Liver (tissue), 9 donors: Measurements from ENCODE around the gene TBC1D14. TPM values are rescaled to one million over a fixed set of nuclear protein-coding genes. Genes with fewer than 3 reads are reported as not detected.

Source experiments
- DNase-seq: peaks from one replicate; pipeline ENCODE4 v3.0.0-alpha.2; 2017; ENCODE audit warnings: low spot score
- H3K27ac ChIP-seq, 2 donors: one replicate each; pipeline ENCODE4 v1.7.0; 2013; ENCODE audit warnings: inconsistent platforms in 2 of 2, low read length in 2 of 2, control low read depth in 1 of 2, low read depth in 1 of 2, mild to moderate bottlenecking in 1 of 2
- H3K27me3 ChIP-seq, 4 donors: one replicate each; pipeline versions ENCODE4 v1.6.1 to v1.7.0; 2013; ENCODE audit warnings: low read length in 3 of 4, inconsistent platforms in 1 of 4, mild to moderate bottlenecking in 1 of 4, moderate library complexity in 1 of 4; ENCODE audit not compliant: control insufficient read depth in 4 of 4, insufficient read depth in 4 of 4
- H3K36me3 ChIP-seq, 4 donors: one replicate each; pipeline versions ENCODE4 v1.6.1 to v1.7.0; 2013; ENCODE audit warnings: low read length in 3 of 4, mild to moderate bottlenecking in 3 of 4, low read depth in 1 of 4, moderate library complexity in 1 of 4; ENCODE audit not compliant: control insufficient read depth in 4 of 4, insufficient read depth in 3 of 4
- H3K4me1 ChIP-seq, 4 donors: one replicate each; pipeline versions ENCODE4 v1.6.1 to v1.7.0; 2013; ENCODE audit warnings: low read length in 3 of 4, mild to moderate bottlenecking in 3 of 4, moderate library complexity in 1 of 4; ENCODE audit not compliant: control insufficient read depth in 4 of 4, insufficient read depth in 4 of 4
- H3K4me3 ChIP-seq, 3 donors: one replicate each; pipeline versions ENCODE4 v1.6.1 to v1.7.0; 2013; ENCODE audit warnings: low read length in 3 of 3, control low read depth in 1 of 3, low read depth in 1 of 3, mild to moderate bottlenecking in 1 of 3
- H3K9ac ChIP-seq, 2 donors: one replicate each; pipeline ENCODE4 v1.7.0; 2013; ENCODE audit warnings: low read length in 2 of 2, mild to moderate bottlenecking in 2 of 2, moderate library complexity in 2 of 2, control low read depth in 1 of 2, low read depth in 1 of 2
- H3K9me3 ChIP-seq, 4 donors: one replicate each; pipeline versions ENCODE4 v1.6.1 to v1.7.0; 2013; ENCODE audit warnings: low read length in 3 of 4; ENCODE audit not compliant: control insufficient read depth in 4 of 4
- ATF3 ChIP-seq: IDR thresholded peaks from 2 replicates; pipeline ENCODE4 v1.6.1; 2016; ENCODE audit warnings: antibody characterized with exemption
- CTCF ChIP-seq: fragments of 150-350 bp; IDR thresholded peaks from 2 replicates; pipeline ENCODE4 v1.5.1; 2017; ENCODE audit warnings: improper control_type of control experiment, low read depth, low read length; ENCODE audit not compliant: missing input control
- EGR1 ChIP-seq, 2 donors: IDR thresholded peaks; 2 replicates each; pipeline ENCODE4 v1.6.1; 2016 to 2018; ENCODE audit warnings: antibody characterized with exemption in 2 of 2, low read depth in 2 of 2
- FOXA1 ChIP-seq: IDR thresholded peaks from 2 replicates; pipeline ENCODE4 v1.6.1; 2016; ENCODE audit warnings: antibody characterized with exemption
- FOXA2 ChIP-seq: IDR thresholded peaks from 2 replicates; pipeline ENCODE4 v1.6.1; 2016; ENCODE audit warnings: antibody characterized with exemption
- GABPA ChIP-seq, 2 donors: IDR thresholded peaks in 1 of 2; conservative IDR thresholded peaks in 1 of 2; 2 replicates each; pipeline ENCODE4 v1.6.1; 2016; ENCODE audit warnings: antibody characterized with exemption in 2 of 2, mild to moderate bottlenecking in 1 of 2, moderate library complexity in 1 of 2
- HNF4A ChIP-seq, 2 donors: conservative IDR thresholded peaks; 2 replicates each; pipeline ENCODE4 v1.6.1; 2016; ENCODE audit warnings: antibody characterized with exemption in 2 of 2, mild to moderate bottlenecking in 2 of 2
- HNF4G ChIP-seq: IDR thresholded peaks from 2 replicates; pipeline ENCODE4 v1.6.1; 2016; ENCODE audit warnings: antibody characterized with exemption
- JUND ChIP-seq, 2 donors: IDR thresholded peaks; 2 replicates each; pipeline ENCODE4 v1.6.1; 2016; ENCODE audit warnings: antibody characterized with exemption in 2 of 2
- MAX ChIP-seq: IDR thresholded peaks from 2 replicates; pipeline ENCODE4 v1.6.1; 2016; ENCODE audit warnings: antibody characterized with exemption
- NR2F2 ChIP-seq: IDR thresholded peaks from 2 replicates; pipeline ENCODE4 v1.6.1; 2016; ENCODE audit warnings: antibody characterized with exemption
- RAD21 ChIP-seq, 2 donors: IDR thresholded peaks; 2 replicates each; pipeline ENCODE4 v1.6.1; 2016; ENCODE audit warnings: antibody characterized with exemption in 2 of 2, mild to moderate bottlenecking in 2 of 2
- REST ChIP-seq: IDR thresholded peaks from 2 replicates; pipeline ENCODE4 v1.6.1; 2016; ENCODE audit warnings: antibody characterized with exemption, mild to moderate bottlenecking
- RXRA ChIP-seq, 2 donors: IDR thresholded peaks; 2 replicates each; pipeline ENCODE4 v1.6.1; 2017 to 2018; ENCODE audit warnings: antibody characterized with exemption in 2 of 2, mild to moderate bottlenecking in 1 of 2
- SP1 ChIP-seq: IDR thresholded peaks from 2 replicates; pipeline ENCODE4 v1.6.1; 2018; ENCODE audit warnings: antibody characterized with exemption, mild to moderate bottlenecking
- TAF1 ChIP-seq: conservative IDR thresholded peaks from 2 replicates; pipeline ENCODE4 v1.6.1; 2016; ENCODE audit warnings: antibody characterized with exemption, mild to moderate bottlenecking
- YY1 ChIP-seq: IDR thresholded peaks from 2 replicates; pipeline ENCODE4 v1.6.1; 2016; ENCODE audit warnings: antibody characterized with exemption, mild to moderate bottlenecking
- ZBTB33 ChIP-seq: IDR thresholded peaks from 2 replicates; pipeline ENCODE4 v1.6.1; 2016; ENCODE audit warnings: antibody characterized with exemption
- WGBS: extraction: QIAGEN DNeasy Blood & Tissue Kit; methylation state at CpG from one replicate; pipeline ENCODE4 v1.1.7; 2013; 5-methylcytosine and 5-hydroxymethylcytosine counted together
- polyA plus RNA-seq, 2 donors: library from polyadenylated mRNA; stranded (reverse) in 1 of 2; unstranded in 1 of 2; fragments of 200-250 nt in 1 of 2; fragments of >200 nt in 1 of 2; fragmentation: Nextera tagmentation in 1 of 2; extraction: Ambion mirVana in 1 of 2; gene quantifications; one replicate each; pipeline versions ENCODE4 v1.2.1 to v1.2.3, GENCODE V29; 2013 to 2015
- total RNA-seq, 2 donors: library from RNA; depleted of rRNA; stranded (reverse); fragments of >200 nt; gene quantifications; one replicate each; pipeline ENCODE4 v1.2.3, GENCODE V29; 2014
- donor health status: healthy.
- donor health status: healthy.
- donor health status: healthy.
- donor health status: healthy.
- donor health status: healthy.

The TBC1D14 gene
- total and polyA plus RNA-seq, 4 donors = 10.0 to 45.2 (median 22.7) TPM

GRCh38 chr4:6957994-6958393, 48.4 kb downstream of the TBC1D14 start:
- no peak for DNase-seq
- 93% methylated on average over 5 of the region's 5 CpGs for WGBS
- Histone ChIP-seq H3K9me3 (no peaks in the 10 kb centered on the region), H3K27me3 (no peaks in the 10 kb centered on the region), H3K4me1 (peaks cover 6 to 32% (median 17%) of the 10 kb centered on the region in 4 donors), H3K27ac (no peak overlapping the region), H3K4me3 (no peak overlapping the region), H3K36me3 (no peaks in the 10 kb centered on the region), H3K9ac (no peak overlapping the region)
- no peak for TF ChIP-seq RXRA (IDR thresholded peaks at IDR 0.05)
- TF ChIP-seq REST = no peak
- no peak for TF ChIP-seq FOXA2
- no peak for TF ChIP-seq YY1
- TF ChIP-seq NR2F2 = no peak
- TF ChIP-seq TAF1 = no peak
- TF ChIP-seq HNF4A (conservative IDR thresholded peaks at IDR 0.05) = no peak
- TF ChIP-seq ZBTB33 = no peak
- TF ChIP-seq SP1 = no peak
- no peak for TF ChIP-seq MAX
- no peak for TF ChIP-seq JUND (IDR thresholded peaks at IDR 0.05)
- TF ChIP-seq CTCF = no peak
- no peak for TF ChIP-seq EGR1 (IDR thresholded peaks at IDR 0.05; ENCODE audit: low read depth in 2 of 2)
- no peak for TF ChIP-seq FOXA1
- no peak for TF ChIP-seq ATF3
- TF ChIP-seq GABPA (IDR thresholded peaks at IDR 0.05 in 1 of 2, conservative IDR thresholded peaks at IDR 0.05 in 1 of 2) = no peak
- no peak for TF ChIP-seq RAD21 (IDR thresholded peaks at IDR 0.05)
- TF ChIP-seq HNF4G = no peak

GRCh38 chr4:6959261-6959660, 49.6 kb downstream of the TBC1D14 start:
- H3K9me3 ChIP-seq = no peaks in the 10 kb centered on the region
- 94% methylated on average over 5 of the region's 5 CpGs for WGBS
- no peaks in the 10 kb centered on the region for H3K27me3 ChIP-seq
- H3K27ac ChIP-seq = no peak overlapping the region
- H3K36me3 ChIP-seq = no peaks in the 10 kb centered on the region
- no peak for TF ChIP-seq ZBTB33
- TF ChIP-seq SP1 = no peak
- no peak for TF ChIP-seq RXRA (IDR thresholded peaks at IDR 0.05)
- no peak for TF ChIP-seq ATF3
- TF ChIP-seq FOXA2 = no peak
- TF ChIP-seq MAX = no peak
- no peak for TF ChIP-seq JUND (IDR thresholded peaks at IDR 0.05)
- no peak for DNase-seq
- H3K9ac ChIP-seq = no peak overlapping the region
- H3K4me1 ChIP-seq = peaks cover 2 to 33% (median 21%) of the 10 kb centered on the region in 4 donors
- H3K4me3 ChIP-seq = no peak overlapping the region
